Parathyroid adenoma (tissue), 2 donors: ENCODE measurements around the gene ASB2.

ENCODE experiments used
- H2AFZ ChIP-seq: fragments of 300-600 bp; sonication (generic); one replicate; pipeline ENCODE4 v1.7.0; 2017; ENCODE audit warnings: antibody characterized with exemption, mild to moderate bottlenecking
- H3K27ac ChIP-seq: fragments of 300-600 bp; sonication (generic); one replicate; pipeline ENCODE4 v1.7.0; 2017
- H3K27me3 ChIP-seq: fragments of 300-600 bp; sonication (generic); one replicate; pipeline ENCODE4 v1.7.0; 2017; ENCODE audit warnings: low read length; ENCODE audit not compliant: control insufficient read depth, insufficient read depth
- H3K36me3 ChIP-seq: fragments of 300-600 bp; sonication (generic); one replicate; pipeline ENCODE4 v1.7.0; 2017; ENCODE audit warnings: low read length; ENCODE audit not compliant: control insufficient read depth, insufficient read depth
- H3K4me1 ChIP-seq: fragments of 300-600 bp; sonication (generic); one replicate; pipeline ENCODE4 v1.7.0; 2017; ENCODE audit warnings: control low read depth
- H3K4me2 ChIP-seq: fragments of 300-600 bp; sonication (generic); one replicate; pipeline ENCODE4 v1.7.0; 2017; ENCODE audit warnings: low read length
- H3K4me3 ChIP-seq: fragments of 300-600 bp; sonication (generic); one replicate; pipeline ENCODE4 v1.7.0; 2017; ENCODE audit warnings: low read depth, low read length
- H3K79me2 ChIP-seq: fragments of 300-600 bp; sonication (generic); one replicate; pipeline ENCODE4 v1.7.0; 2017; ENCODE audit warnings: control low read depth
- H3K9ac ChIP-seq: fragments of 300-600 bp; sonication (generic); one replicate; pipeline ENCODE4 v1.7.0; 2017; ENCODE audit warnings: mild to moderate bottlenecking
- H3K9me3 ChIP-seq: fragments of 300-600 bp; sonication (generic); one replicate; pipeline ENCODE4 v1.7.0; 2017; ENCODE audit warnings: low read length; ENCODE audit not compliant: control insufficient read depth
- TF ChIP-seq, protein P1 (sequence below): fragments of 300-600 bp; sonication (generic); IDR thresholded peaks from one replicate; pipeline ENCODE4 v1.7.0; 2017; ENCODE audit warnings: antibody characterized with exemption, mild to moderate bottlenecking
- donor health status: primary hyperparathyroidism.

Gene ASB2

DNA sequence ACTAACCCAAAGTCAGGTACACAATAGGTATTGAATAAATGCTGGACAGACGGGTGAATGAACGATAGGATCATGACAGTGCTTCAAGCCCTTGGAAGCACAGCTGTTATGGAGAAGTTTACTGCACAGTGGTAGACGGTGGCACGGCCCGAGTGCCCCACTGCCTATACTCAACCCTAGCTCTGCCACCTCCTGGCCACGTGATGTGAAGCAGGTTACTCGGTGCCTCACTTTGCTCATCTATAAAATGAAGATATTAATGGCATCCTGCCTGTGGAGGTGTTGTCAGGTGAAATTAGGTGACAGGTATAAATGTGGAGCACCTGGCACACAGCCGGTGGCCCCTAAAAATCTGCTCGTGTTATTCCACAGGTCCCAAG, 5.8 kb downstream of the ASB2 start:
- H3K27me3 ChIP-seq: no peaks in the 10 kb centered on the region
- H3K9me3 ChIP-seq: no peaks in the 10 kb centered on the region
- H3K79me2 ChIP-seq: no peaks in the 10 kb centered on the region
- H3K4me3 ChIP-seq: no peak overlapping the region
- no peaks in the 10 kb centered on the region for H3K36me3 ChIP-seq
- no peak overlapping the region for H3K27ac ChIP-seq
- no peak overlapping the region for H3K4me2 ChIP-seq
- H2AFZ ChIP-seq: no peak overlapping the region
- TF ChIP-seq, protein P1, sequence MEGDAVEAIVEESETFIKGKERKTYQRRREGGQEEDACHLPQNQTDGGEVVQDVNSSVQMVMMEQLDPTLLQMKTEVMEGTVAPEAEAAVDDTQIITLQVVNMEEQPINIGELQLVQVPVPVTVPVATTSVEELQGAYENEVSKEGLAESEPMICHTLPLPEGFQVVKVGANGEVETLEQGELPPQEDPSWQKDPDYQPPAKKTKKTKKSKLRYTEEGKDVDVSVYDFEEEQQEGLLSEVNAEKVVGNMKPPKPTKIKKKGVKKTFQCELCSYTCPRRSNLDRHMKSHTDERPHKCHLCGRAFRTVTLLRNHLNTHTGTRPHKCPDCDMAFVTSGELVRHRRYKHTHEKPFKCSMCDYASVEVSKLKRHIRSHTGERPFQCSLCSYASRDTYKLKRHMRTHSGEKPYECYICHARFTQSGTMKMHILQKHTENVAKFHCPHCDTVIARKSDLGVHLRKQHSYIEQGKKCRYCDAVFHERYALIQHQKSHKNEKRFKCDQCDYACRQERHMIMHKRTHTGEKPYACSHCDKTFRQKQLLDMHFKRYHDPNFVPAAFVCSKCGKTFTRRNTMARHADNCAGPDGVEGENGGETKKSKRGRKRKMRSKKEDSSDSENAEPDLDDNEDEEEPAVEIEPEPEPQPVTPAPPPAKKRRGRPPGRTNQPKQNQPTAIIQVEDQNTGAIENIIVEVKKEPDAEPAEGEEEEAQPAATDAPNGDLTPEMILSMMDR: no peak
- H3K4me1 ChIP-seq: no peaks in the 10 kb centered on the region
- H3K9ac ChIP-seq: no peak overlapping the region

DNA sequence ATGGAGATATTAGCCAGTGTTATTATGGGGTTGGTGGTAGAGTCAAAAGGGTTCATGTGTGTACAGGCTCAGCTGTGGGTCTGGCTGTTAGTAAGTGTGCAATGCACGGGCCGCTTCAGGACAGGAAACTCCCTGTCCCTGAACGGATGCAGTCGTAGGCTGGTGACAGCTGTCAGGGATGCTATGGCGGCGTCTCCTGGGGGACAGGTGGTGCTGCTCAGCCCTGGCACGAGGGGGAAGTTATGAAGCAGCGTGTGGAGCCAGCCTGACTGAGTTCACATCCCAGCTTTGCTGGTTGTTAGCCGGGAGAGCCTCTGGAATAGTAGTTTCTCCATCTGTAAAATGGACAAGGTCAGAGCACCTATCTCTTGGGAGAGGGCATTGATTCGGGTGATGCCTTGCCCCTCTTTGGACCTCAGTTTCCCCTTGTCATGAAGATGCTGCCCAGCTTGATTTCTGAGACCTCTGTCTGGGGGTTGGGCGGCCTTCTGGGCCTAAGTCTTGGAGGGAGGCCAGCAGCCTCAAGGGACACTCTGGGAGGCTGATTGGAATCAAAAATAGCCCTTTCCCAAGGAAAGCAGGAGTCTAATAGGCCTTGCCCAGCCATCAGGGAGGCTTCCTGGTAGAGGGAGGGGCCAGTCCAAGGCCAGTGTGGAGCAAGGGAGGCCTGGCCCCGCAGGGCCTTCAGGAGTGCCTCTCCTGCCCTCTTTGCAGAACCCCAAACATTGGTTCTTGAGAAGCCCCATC, 7.1 kb downstream of the ASB2 start:
- no peaks in the 10 kb centered on the region for H3K27me3 ChIP-seq
- H3K27ac ChIP-seq: no peak overlapping the region
- H3K4me3 ChIP-seq: no peak overlapping the region
- H3K9ac ChIP-seq: no peak overlapping the region
- H3K4me1 ChIP-seq: no peaks in the 10 kb centered on the region
- no peaks in the 10 kb centered on the region for H3K36me3 ChIP-seq
- H3K9me3 ChIP-seq: no peaks in the 10 kb centered on the region
- no peaks in the 10 kb centered on the region for H3K79me2 ChIP-seq
- TF ChIP-seq, protein P1: no peak
- H3K4me2 ChIP-seq: no peak overlapping the region
- H2AFZ ChIP-seq: no peak overlapping the region

DNA sequence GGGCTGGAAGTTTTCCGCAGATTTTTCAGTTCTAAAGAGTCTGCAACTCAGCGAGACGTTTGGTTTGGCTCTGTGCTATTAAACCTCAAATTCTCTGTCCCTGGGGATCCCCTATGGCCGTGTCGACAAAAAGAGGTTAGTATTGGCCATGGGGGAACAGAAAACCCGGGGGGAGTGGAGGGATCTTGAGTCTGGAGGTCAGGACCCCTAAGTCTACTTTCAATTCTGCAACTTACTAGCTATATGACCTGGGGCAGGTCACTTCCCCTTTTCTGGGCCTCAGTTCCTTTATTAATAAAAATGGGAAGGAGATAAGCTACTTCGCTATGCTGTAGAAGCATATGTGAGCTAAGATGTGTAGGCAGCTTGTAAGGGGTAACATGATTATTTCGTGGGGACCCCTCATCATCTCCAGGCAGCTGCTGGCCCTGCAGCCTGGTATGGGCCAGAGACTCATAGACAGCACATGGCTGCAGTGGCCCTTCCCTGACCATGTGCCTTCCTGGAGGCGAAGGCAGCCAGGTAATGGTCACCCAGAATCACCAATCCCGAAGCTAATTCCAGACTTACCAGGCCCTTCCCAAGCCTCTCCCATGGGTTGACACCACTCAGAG, 8.6 kb downstream of the ASB2 start:
- Histone ChIP-seq H3K4me1 (peaks cover 8% of the 10 kb centered on the region), H3K36me3 (no peaks in the 10 kb centered on the region), H3K9me3 (no peaks in the 10 kb centered on the region), H3K27ac (no peak overlapping the region), H3K79me2 (no peaks in the 10 kb centered on the region), H3K9ac (no peak overlapping the region), H3K27me3 (no peaks in the 10 kb centered on the region), H2AFZ (no peak overlapping the region), H3K4me2 (no peak overlapping the region), H3K4me3 (no peak overlapping the region)
- TF ChIP-seq, protein P1: no peak

DNA sequence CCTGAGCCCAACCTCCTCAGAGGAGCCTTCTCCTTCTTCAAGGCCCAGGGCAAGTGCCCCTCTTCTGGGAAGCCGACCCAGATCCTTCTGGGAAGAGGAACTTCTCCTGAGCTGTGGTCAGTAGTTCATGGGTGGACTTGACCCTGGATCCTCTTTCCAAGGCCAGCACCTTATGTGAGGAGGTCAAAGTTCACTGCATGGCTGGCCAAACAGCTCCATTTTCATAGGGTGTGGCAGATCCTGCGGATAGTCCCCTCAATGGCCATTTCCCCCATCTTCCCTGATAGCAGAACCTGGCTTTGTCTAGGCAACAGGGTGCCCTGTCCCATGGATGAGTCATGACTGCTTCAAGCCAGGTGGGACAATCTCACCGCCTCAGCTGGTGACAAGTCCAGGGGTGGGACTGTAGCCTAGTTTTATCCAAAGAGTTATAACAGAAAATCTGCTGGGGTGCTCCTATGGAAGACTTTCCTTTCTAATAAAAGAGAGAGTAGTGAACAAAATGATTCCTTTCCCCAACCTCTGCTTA, 10.4 kb downstream of the ASB2 start:
- Histone ChIP-seq H3K4me1 (peaks cover 9% of the 10 kb centered on the region), H3K36me3 (no peaks in the 10 kb centered on the region), H3K4me3 (no peak overlapping the region), H3K9me3 (no peaks in the 10 kb centered on the region), H2AFZ (no peak overlapping the region), H3K27me3 (no peaks in the 10 kb centered on the region), H3K9ac (no peak overlapping the region), H3K27ac (no peak overlapping the region), H3K4me2 (no peak overlapping the region), H3K79me2 (no peaks in the 10 kb centered on the region)
- TF ChIP-seq, protein P1: no peak
